Measurements from ENCODE around the gene EEF1A2.

EEF1A2 gene

GRCh38 chr20:63498960-63499337 lies at the start of gene EEF1A2:
Gene EEF1A2 (minus strand): TSS chr20:63499083. CDS start chr20:63497763, 1,320 bp downstream.
- DNase-seq: peak in 1 of 2 experiments; percentile 26

- no peak for DNase-seq
These were observed 49.7 kb upstream of the EEF1A2 start for GRCh38 chr20:63548542-63548941.

- no peak for DNase-seq
These were observed 49.0 kb upstream of the EEF1A2 start, which contains the start of gene SRMS for GRCh38 chr20:63547725-63548480. Gene SRMS (minus strand): TSS chr20:63547749. CDS start chr20:63547463, 286 bp downstream.

GRCh38 chr20:63546956-63547724 lies 48.3 kb upstream of the EEF1A2 start:
- DNase-seq: no peak

- no peak for DNase-seq
These were observed 47.5 kb upstream of the EEF1A2 start for GRCh38 chr20:63546256-63546955.

GRCh38 chr20:63545814-63546213 lies 46.9 kb upstream of the EEF1A2 start:
- DNase-seq: no peak

- no peak for DNase-seq
These were observed 46.2 kb upstream of the EEF1A2 start for GRCh38 chr20:63544958-63545516.

GRCh38 chr20:63544241-63544957 lies 45.5 kb upstream of the EEF1A2 start:
- no peak for DNase-seq

GRCh38 chr20:63543733-63544132 lies 44.9 kb upstream of the EEF1A2 start:
- DNase-seq: no peak

- DNase-seq: no peak
These were observed 44.2 kb upstream of the EEF1A2 start for GRCh38 chr20:63543131-63543530.

- DNase-seq: no peak
These were observed 43.8 kb upstream of the EEF1A2 start for GRCh38 chr20:63542696-63543095.

GRCh38 chr20:63542031-63542559 lies 43.2 kb upstream of the EEF1A2 start:
- DNase-seq: no peak

GRCh38 chr20:63541371-63541770 lies 42.5 kb upstream of the EEF1A2 start:
- DNase-seq: no peak

- DNase-seq: no peak
These were observed 41.7 kb upstream of the EEF1A2 start for GRCh38 chr20:63540417-63541186.

- DNase-seq: no peak
These were observed 40.8 kb upstream of the EEF1A2 start for GRCh38 chr20:63539441-63540370.

- DNase-seq: no peak
These were observed 40.2 kb upstream of the EEF1A2 start for GRCh38 chr20:63539092-63539430.

GRCh38 chr20:63538204-63539091 lies 39.6 kb upstream of the EEF1A2 start:
- no peak for DNase-seq

- DNase-seq: peak; percentile 29 to 44
These were observed 38.8 kb upstream of the EEF1A2 start for GRCh38 chr20:63537525-63538203.
